PC-9 (cell line): ENCODE measurements around the gene DYNC2H1. TPM values are rescaled to one million over a fixed set of nuclear protein-coding genes. Genes with fewer than 3 reads are reported as not detected.
"Not testable (repeated sequence)": the region's sequence is repeated elsewhere in the genome, so short reads cannot be mapped to it uniquely, and the experiment has no call there.

ENCODE experiments used
- BruUV-seq: library from RNA; stranded (reverse); fragments of 400-500 nt; replicated peaks from 2 replicates; lab custom pipeline; 2021; lab: Mats Ljungman, UMichigan
- CTCF ChIA-PET: fragments of 300-600 bp; sonication (Branson Sonifier 250); formaldehyde crosslinking; loops from one replicate; lab custom pipeline; 2022; ENCODE audit warnings: antibody characterized with exemption; lab: Charles Lee
- POLR2A ChIA-PET: fragments of 300-600 bp; sonication (Branson Sonifier 250); formaldehyde crosslinking; loops from one replicate; lab custom pipeline; 2022; ENCODE audit warnings: antibody characterized with exemption; ENCODE audit not compliant: unreplicated experiment; lab: Charles Lee
- DNase-seq, 2 experiments: peaks; one replicate each; pipeline versions ENCODE4 v3.0.0 to v3.0.0-alpha.2; 2015 to 2022; ENCODE audit warnings: mixed read lengths in 1 of 2
- H2AFZ ChIP-seq: fragments of 200-600 bp; sonication (generic); 2 replicates; pipeline ENCODE4 v1.8.1; 2017; ENCODE audit warnings: antibody characterized with exemption
- H3F3A ChIP-seq: fragments of 200-600 bp; sonication (generic); 2 replicates; pipeline ENCODE4 v1.8.1; 2017; ENCODE audit warnings: antibody characterized with exemption, mild to moderate bottlenecking, low read depth; ENCODE audit not compliant: insufficient read depth
- H3K27ac ChIP-seq: fragments of 200-600 bp; sonication (generic); 2 replicates; pipeline ENCODE4 v1.6.1; 2016; ENCODE audit warnings: mixed run types
- H3K27me3 ChIP-seq: fragments of 200-600 bp; sonication (generic); 2 replicates; pipeline ENCODE4 v1.6.1; 2016; ENCODE audit warnings: low read depth, mixed run types; ENCODE audit not compliant: insufficient read depth
- H3K36me3 ChIP-seq: fragments of 200-600 bp; sonication (generic); 2 replicates; pipeline ENCODE4 v1.6.1; 2016; ENCODE audit warnings: low read depth, mixed run types
- H3K4me1 ChIP-seq: fragments of 200-600 bp; sonication (generic); replicated peaks from 2 replicates; pipeline ENCODE4 v1.6.1; 2016; ENCODE audit warnings: mixed run types; ENCODE audit not compliant: insufficient read depth
- H3K4me2 ChIP-seq: fragments of 200-600 bp; sonication (generic); 2 replicates; pipeline ENCODE4 v1.6.1; 2017; ENCODE audit warnings: mixed run types
- H3K4me3 ChIP-seq: fragments of 200-600 bp; sonication (generic); 2 replicates; pipeline ENCODE4 v1.6.1; 2016; ENCODE audit warnings: mixed run types
- H3K79me2 ChIP-seq: fragments of 200-600 bp; sonication (generic); 2 replicates; pipeline ENCODE4 v1.6.1; 2017; ENCODE audit warnings: low read depth, mixed run types
- H3K9me2 ChIP-seq: fragments of 200-600 bp; sonication (generic); 2 replicates; pipeline ENCODE4 v1.8.1; 2017; ENCODE audit warnings: mild to moderate bottlenecking; ENCODE audit not compliant: insufficient read depth
- H3K9me3 ChIP-seq: fragments of 200-600 bp; sonication (generic); 2 replicates; pipeline ENCODE4 v1.8.1; 2016; ENCODE audit warnings: low read depth; ENCODE audit not compliant: insufficient read depth
- H4K20me1 ChIP-seq: fragments of 200-600 bp; sonication (generic); 2 replicates; pipeline ENCODE4 v1.8.1; 2017; ENCODE audit not compliant: insufficient read depth
- CTCF ChIP-seq: fragments of 200-600 bp; sonication (generic); conservative IDR thresholded peaks from 2 replicates; pipeline ENCODE4 v1.6.1; 2017; ENCODE audit warnings: mixed run types, antibody characterized with exemption, mild to moderate bottlenecking, moderate library complexity
- EZH2 ChIP-seq: fragments of 200-600 bp; sonication (generic); IDR thresholded peaks from 2 replicates; pipeline ENCODE4 v1.8.0; 2017; ENCODE audit warnings: antibody characterized with exemption, low read depth
- intact Hi-C: fragments of 100-400 bp; cut with micrococcal nuclease; formaldehyde crosslinking; loops from one replicate; pipeline ENCODE4 v1.10.0; 2022; ENCODE audit not compliant: unreplicated experiment
- total RNA-seq: library from RNA; stranded (reverse); gene quantifications from 2 replicates; pipeline ENCODE4 v1.2.3, GENCODE V29; 2021

DYNC2H1 gene
- total RNA-seq, 1 experiment from 2014 or later = 12.2 TPM

- H3K4me1 ChIP-seq = no peaks in the 10 kb centered on the region
- intact Hi-C loops = no loop called here
- no peaks in the 10 kb centered on the region for H3K27me3 ChIP-seq
- no peaks in the 10 kb centered on the region for H3K36me3 ChIP-seq
- no peaks in the 10 kb centered on the region for H3K9me2 ChIP-seq
- H3K4me3 ChIP-seq = no peak overlapping the region
- no peak overlapping the region for H2AFZ ChIP-seq
- H3K4me2 ChIP-seq = no peak overlapping the region
- no peaks in the 10 kb centered on the region for H4K20me1 ChIP-seq
- no TSS peak for BruUV-seq
- H3K9me3 ChIP-seq = peaks cover 13% of the 10 kb centered on the region
- no peaks in the 10 kb centered on the region for H3F3A ChIP-seq
- no peak for DNase-seq
- TF ChIP-seq EZH2 = no peak
- no peak for TF ChIP-seq CTCF
- ChIA-PET CTCF (no interaction called here), POLR2A (no interaction called here)
- no peak overlapping the region for H3K27ac ChIP-seq
- H3K79me2 ChIP-seq = no peaks in the 10 kb centered on the region
Observed at GRCh38 chr11:103372906-103373305, 263.7 kb downstream of the DYNC2H1 start.

GRCh38 chr11:103374227-103374626, 265.0 kb downstream of the DYNC2H1 start:
- H2AFZ ChIP-seq, H4K20me1 ChIP-seq, H3K36me3 ChIP-seq, H3K4me1 ChIP-seq, H3K4me3 ChIP-seq, DNase-seq, CTCF ChIA-PET, POLR2A ChIA-PET, H3K27ac ChIP-seq, H3K9me2 ChIP-seq, BruUV-seq, H3F3A ChIP-seq, intact Hi-C loops, H3K79me2 ChIP-seq, H3K27me3 ChIP-seq, H3K4me2 ChIP-seq: not testable (repeated sequence)
- peaks cover 13% of the 10 kb centered on the region for H3K9me3 ChIP-seq

- no peaks in the 10 kb centered on the region for H3K27me3 ChIP-seq
- no peak overlapping the region for H3K27ac ChIP-seq
- H3K36me3 ChIP-seq = no peaks in the 10 kb centered on the region
- ChIA-PET POLR2A (no interaction called here), CTCF (no interaction called here)
- H3K79me2 ChIP-seq = no peaks in the 10 kb centered on the region
- intact Hi-C loops = no loop called here
- H3K4me3 ChIP-seq = no peak overlapping the region
- no peak for DNase-seq
- H4K20me1 ChIP-seq = no peaks in the 10 kb centered on the region
- peaks cover 3% of the 10 kb centered on the region; the same call in 1 of the 2 replicates for H3K9me2 ChIP-seq
- H3K4me2 ChIP-seq = no peak overlapping the region
- no peak for TF ChIP-seq CTCF
- no peak for TF ChIP-seq EZH2
- no peak overlapping the region for H2AFZ ChIP-seq
- no peaks in the 10 kb centered on the region for H3F3A ChIP-seq
- no TSS peak for BruUV-seq
- H3K9me3 ChIP-seq = peaks cover 12% of the 10 kb centered on the region; the same call in 1 of the 2 replicates
- H3K4me1 ChIP-seq = no peaks in the 10 kb centered on the region
Observed at GRCh38 chr11:103378931-103379330, 269.7 kb downstream of the DYNC2H1 start.

- no peak for DNase-seq
- POLR2A ChIA-PET = no interaction called here
- CTCF ChIA-PET = no interaction called here
- Histone ChIP-seq H3K4me2 (no peak overlapping the region), H3K4me3 (no peak overlapping the region), H4K20me1 (no peaks in the 10 kb centered on the region), H3K36me3 (no peaks in the 10 kb centered on the region), H2AFZ (no peak overlapping the region), H3K79me2 (no peaks in the 10 kb centered on the region), H3K27me3 (no peaks in the 10 kb centered on the region), H3F3A (no peaks in the 10 kb centered on the region), H3K9me3 (peaks cover 5% of the 10 kb centered on the region; the same call in 1 of the 2 replicates), H3K9me2 (peaks cover 3% of the 10 kb centered on the region; the same call in 1 of the 2 replicates), H3K27ac (no peak overlapping the region), H3K4me1 (no peaks in the 10 kb centered on the region)
- TF ChIP-seq CTCF = no peak
- BruUV-seq = no TSS peak
- intact Hi-C loops = no loop called here
Observed at GRCh38 chr11:103380031-103380430, 270.8 kb downstream of the DYNC2H1 start.
